ENCODE results near the gene ACAD9. TPM values are rescaled to one million over a fixed set of nuclear protein-coding genes. Genes with fewer than 3 reads are reported as not detected.
"Not testable (repeated sequence)": the region's sequence is repeated elsewhere in the genome, so short reads cannot be mapped to it uniquely, and the experiment has no call there.

The ACAD9 gene
- total and polyA plus RNA-seq, 3 experiments from 2014 or later, result 19.8 to 51.2 (median 50.5) TPM

DNA sequence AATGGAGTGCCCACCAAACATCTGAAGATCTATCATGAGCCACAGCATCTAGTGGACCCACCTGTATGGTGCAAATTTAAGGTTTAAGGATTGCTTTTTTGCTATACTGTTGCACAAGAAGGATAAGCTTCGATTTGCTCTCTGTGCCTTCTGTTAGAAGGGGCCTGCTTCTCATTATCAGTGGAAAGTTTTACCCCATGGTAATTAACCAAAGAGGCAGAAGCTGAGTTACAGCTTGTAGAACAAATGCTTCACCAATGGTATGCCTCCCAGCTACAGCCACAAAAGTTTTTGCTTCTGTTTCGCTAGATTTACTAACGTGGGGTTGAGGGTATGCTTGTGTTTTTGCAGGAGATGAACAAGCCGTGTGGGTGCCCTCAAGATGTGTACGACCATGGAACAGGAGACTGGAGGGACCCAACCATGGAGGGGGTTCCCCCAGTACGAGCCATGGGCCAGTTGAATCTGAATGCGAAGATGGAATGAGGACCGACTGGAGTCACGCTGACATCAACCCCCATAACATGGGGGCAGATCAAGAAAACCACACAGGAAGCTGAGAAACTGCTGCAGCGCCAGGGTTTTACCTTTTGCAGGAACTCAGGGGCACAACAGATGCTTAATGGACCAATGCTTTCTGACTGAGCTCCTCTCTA, 43.5 kb downstream of the ACAD9 start:
- peaks cover 24 to 35% (median 28%) of the 10 kb centered on the region in 3 donors for H3K4me1 Mint-ChIP-seq

DNA sequence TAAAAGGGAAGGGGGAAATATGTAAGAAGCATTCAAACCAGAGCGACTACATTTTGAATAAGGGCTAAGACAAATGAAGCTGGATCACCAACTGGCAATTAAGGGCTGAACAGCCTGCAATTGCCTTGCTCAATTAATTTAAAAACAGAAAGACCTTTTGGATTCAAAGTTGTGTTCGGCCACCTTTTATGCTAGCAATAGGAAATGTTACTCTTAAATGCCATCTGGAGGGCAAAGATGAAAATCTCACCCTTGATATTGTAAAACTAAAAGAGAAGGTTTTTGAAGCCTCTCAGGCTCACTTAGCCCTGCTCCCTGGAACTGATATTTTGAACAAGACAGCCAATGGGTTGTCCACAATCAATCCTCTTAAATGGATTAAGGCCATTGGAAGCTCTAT, 44.2 kb downstream of the ACAD9 start:
- Mint-ChIP-seq H3K27me3 (no peaks in the 10 kb centered on the region), H3K4me3 (peak overlapping the region; percentile 74 to 92 (median 84)), H3K4me1 (peaks cover 24 to 35% (median 28%) of the 10 kb centered on the region in 3 donors), H3K36me3 (peaks cover 3 to 11% (median 5%) of the 10 kb centered on the region in 3 donors), H3K27ac (peak overlapping the region; percentile 74 to 97 (median 90)), H3K9me3 (peaks cover 0 to 3% (median 0%) of the 10 kb centered on the region in 5 donors)
- Histone ChIP-seq H3K9me3 (ENCODE audit: low read length) (peaks cover 5% of the 10 kb centered on the region), H3K4me1 (ENCODE audit: insufficient read depth, low read length) (peaks cover 23% of the 10 kb centered on the region), H3K27ac (ENCODE audit: low read depth, low read length) (no peak overlapping the region), H3K36me3 (ENCODE audit: insufficient read depth, low read length) (no peaks in the 10 kb centered on the region), H3K4me3 (ENCODE audit: low read length) (peak overlapping the region; percentile 60), H3K27me3 (ENCODE audit: insufficient read depth, low read length, poor library complexity, severe bottlenecking) (no peaks in the 10 kb centered on the region)
- POLR2A ChIA-PET, result interaction anchor here (1.3 to 2.0 kb wide), 3 partner anchors 45 to 243 kb away, joined by 3 to 6 read pairs (median 5); no protein-coding TSS in a partner anchor
- CTCF ChIA-PET, result interaction anchor here (1.2 to 3.0 kb wide), 7 partner anchors 8 to 314 kb away, joined by 3 to 25 read pairs (median 4); partner anchors contain the start of gene ACAD9
- peak in 2 of 5 donors; percentile 20 to 35 for DNase-seq

More for the DNA sequence above, 43.5 kb downstream of the ACAD9 start:
- Histone ChIP-seq H3K36me3 (ENCODE audit: insufficient read depth, low read length) (no peaks in the 10 kb centered on the region), H3K4me3 (ENCODE audit: low read length) (peak overlapping the region; percentile 60), H3K27me3 (ENCODE audit: insufficient read depth, low read length, poor library complexity, severe bottlenecking) (no peaks in the 10 kb centered on the region), H3K9me3 (ENCODE audit: low read length) (peaks cover 5% of the 10 kb centered on the region), H3K27ac (ENCODE audit: low read depth, low read length) (no peak overlapping the region), H3K4me1 (ENCODE audit: insufficient read depth, low read length) (peaks cover 23% of the 10 kb centered on the region)
- H3K27me3 Mint-ChIP-seq, result no peaks in the 10 kb centered on the region
- ChIA-PET POLR2A (interaction anchor here (0.7 to 2.0 kb wide), 4 partner anchors 44 to 272 kb away, joined by 3 to 6 read pairs (median 4); partner anchors contain the start of gene RPN1), CTCF (interaction anchor here (1.2 to 3.0 kb wide), 7 partner anchors 8 to 314 kb away, joined by 3 to 25 read pairs (median 4); partner anchors contain the start of gene ACAD9)
- peak overlapping the region; percentile 74 to 92 (median 84) for H3K4me3 Mint-ChIP-seq
- peak; percentile 6 to 79 (median 50) for DNase-seq
- H3K9me3 Mint-ChIP-seq, result peaks cover 0 to 3% (median 0%) of the 10 kb centered on the region in 5 donors
- H3K27ac Mint-ChIP-seq, result peak overlapping the region; percentile 74 to 97 (median 90)
- peaks cover 4 to 14% (median 6%) of the 10 kb centered on the region in 3 donors for H3K36me3 Mint-ChIP-seq

DNA sequence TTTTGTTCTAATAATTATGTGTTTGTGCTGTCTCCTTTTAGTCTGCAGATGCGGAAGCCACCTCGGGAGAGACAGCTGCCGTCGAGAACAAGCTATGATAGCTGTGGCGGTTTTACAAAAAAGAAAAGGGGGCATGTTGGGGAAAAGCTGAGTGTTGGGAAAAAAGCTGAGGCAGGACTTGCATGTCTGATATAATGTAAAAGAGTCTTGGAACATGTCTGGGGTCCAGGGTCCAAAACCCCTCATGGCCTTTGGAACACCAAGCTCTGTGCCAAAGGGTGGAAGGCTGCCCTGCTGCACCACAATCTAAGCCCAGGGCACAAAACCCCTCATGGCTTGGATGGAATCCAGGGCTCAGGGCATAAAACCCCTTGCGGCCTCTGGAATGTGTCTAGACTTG, 44.6 kb downstream of the ACAD9 start:
- ChIA-PET CTCF (interaction anchor here (1.2 to 3.0 kb wide), 7 partner anchors 8 to 315 kb away, joined by 3 to 25 read pairs (median 4); partner anchors contain the start of gene ACAD9), POLR2A (interaction anchor here (2.0 kb wide), 1 partner anchor 45 kb away, joined by 6 read pairs; no protein-coding TSS in a partner anchor)
- Mint-ChIP-seq H3K4me3 (peak overlapping the region; percentile 74 to 92 (median 84)), H3K4me1 (peaks cover 24 to 35% (median 28%) of the 10 kb centered on the region in 3 donors), H3K27ac (peak overlapping the region; percentile 69 to 90 (median 78))
- H3K27me3 Mint-ChIP-seq; H3K36me3 Mint-ChIP-seq; H3K9me3 ChIP-seq (ENCODE audit: low read length); H3K36me3 ChIP-seq (ENCODE audit: insufficient read depth, low read length); H3K27me3 ChIP-seq (ENCODE audit: insufficient read depth, low read length, poor library complexity, severe bottlenecking); H3K27ac ChIP-seq (ENCODE audit: low read depth, low read length); H3K9me3 Mint-ChIP-seq; DNase-seq; H3K4me3 ChIP-seq (ENCODE audit: low read length): not testable (repeated sequence)
- peaks cover 23% of the 10 kb centered on the region for H3K4me1 ChIP-seq (ENCODE audit: insufficient read depth, low read length)

DNA sequence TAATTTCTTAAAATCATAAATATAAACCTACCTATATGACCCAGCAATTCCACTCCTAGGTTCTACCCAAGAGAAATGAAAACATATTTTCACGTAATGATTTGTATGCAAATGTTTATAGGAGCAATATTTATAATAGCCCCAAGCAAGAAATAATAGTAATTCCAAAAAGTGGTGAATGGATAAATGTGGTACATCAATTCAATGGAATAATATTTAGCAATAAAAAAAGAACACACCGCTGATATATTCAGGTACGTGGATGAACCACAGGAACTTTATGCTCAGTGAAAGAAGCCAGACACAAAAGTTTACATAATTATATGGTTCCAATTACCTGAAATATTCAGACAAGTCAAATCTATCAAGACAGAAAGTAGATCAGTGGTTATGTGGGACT, 49.9 kb downstream of the ACAD9 start:
- Histone ChIP-seq H3K36me3 (ENCODE audit: insufficient read depth, low read length) (no peaks in the 10 kb centered on the region), H3K27ac (ENCODE audit: low read depth, low read length) (no peak overlapping the region), H3K27me3 (ENCODE audit: insufficient read depth, low read length, poor library complexity, severe bottlenecking) (no peaks in the 10 kb centered on the region), H3K9me3 (ENCODE audit: low read length) (peaks cover 5% of the 10 kb centered on the region), H3K4me3 (ENCODE audit: low read length) (no peak overlapping the region), H3K4me1 (ENCODE audit: insufficient read depth, low read length) (peaks cover under 1% of the 10 kb centered on the region)
- ChIA-PET CTCF (no interaction called here), POLR2A (no interaction called here)
- H3K27ac Mint-ChIP-seq, result no peak overlapping the region
- peaks cover 0 to 6% of the 10 kb centered on the region in 2 donors for H3K27me3 Mint-ChIP-seq
- no peak for DNase-seq
- peaks cover 0 to 6% (median 2%) of the 10 kb centered on the region in 3 donors for H3K4me1 Mint-ChIP-seq
- H3K4me3 Mint-ChIP-seq, result no peak overlapping the region
- no peaks in the 10 kb centered on the region for H3K9me3 Mint-ChIP-seq
- H3K36me3 Mint-ChIP-seq, result no peaks in the 10 kb centered on the region

DNA sequence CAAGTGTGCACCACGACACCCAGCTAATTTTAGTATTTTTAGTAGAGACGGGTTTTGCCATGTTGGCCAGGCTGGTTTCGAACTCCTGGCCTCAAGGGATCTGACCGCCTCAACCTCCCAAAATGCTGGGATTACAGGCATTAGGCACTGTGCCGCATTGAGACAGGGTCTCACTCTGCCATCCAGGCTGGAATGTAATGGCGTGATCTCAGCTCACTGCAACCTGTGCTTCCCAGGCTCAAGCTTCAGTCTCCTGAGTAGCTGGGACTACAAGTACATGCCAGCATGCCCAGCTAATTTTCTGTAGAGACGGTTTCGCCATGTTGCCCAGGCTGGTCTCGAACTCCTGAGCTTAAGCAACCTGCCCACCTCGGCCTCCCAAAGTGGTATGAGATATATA, 51.6 kb downstream of the ACAD9 start:
- no peak overlapping the region for H3K27ac ChIP-seq (ENCODE audit: low read depth, low read length)
- H3K4me3 Mint-ChIP-seq, result no peak overlapping the region
- H3K9me3 ChIP-seq (ENCODE audit: low read length), result no peaks in the 10 kb centered on the region
- ChIA-PET POLR2A (no interaction called here), CTCF (interaction anchor here (1.7 kb wide), 1 partner anchor 7 kb away, joined by 6 read pairs; no protein-coding TSS in a partner anchor)
- H3K4me1 ChIP-seq (ENCODE audit: insufficient read depth, low read length), result no peaks in the 10 kb centered on the region
- no peaks in the 10 kb centered on the region for H3K4me1 Mint-ChIP-seq
- H3K36me3 Mint-ChIP-seq, result no peaks in the 10 kb centered on the region
- H3K9me3 Mint-ChIP-seq, result no peaks in the 10 kb centered on the region
- peaks cover 2 to 6% of the 10 kb centered on the region in 2 donors for H3K27me3 Mint-ChIP-seq
- no peak for DNase-seq
- H3K4me3 ChIP-seq (ENCODE audit: low read length), result no peak overlapping the region
- H3K36me3 ChIP-seq (ENCODE audit: insufficient read depth, low read length), result no peaks in the 10 kb centered on the region
- H3K27me3 ChIP-seq (ENCODE audit: insufficient read depth, low read length, poor library complexity, severe bottlenecking), result no peaks in the 10 kb centered on the region
- no peak overlapping the region for H3K27ac Mint-ChIP-seq

DNA sequence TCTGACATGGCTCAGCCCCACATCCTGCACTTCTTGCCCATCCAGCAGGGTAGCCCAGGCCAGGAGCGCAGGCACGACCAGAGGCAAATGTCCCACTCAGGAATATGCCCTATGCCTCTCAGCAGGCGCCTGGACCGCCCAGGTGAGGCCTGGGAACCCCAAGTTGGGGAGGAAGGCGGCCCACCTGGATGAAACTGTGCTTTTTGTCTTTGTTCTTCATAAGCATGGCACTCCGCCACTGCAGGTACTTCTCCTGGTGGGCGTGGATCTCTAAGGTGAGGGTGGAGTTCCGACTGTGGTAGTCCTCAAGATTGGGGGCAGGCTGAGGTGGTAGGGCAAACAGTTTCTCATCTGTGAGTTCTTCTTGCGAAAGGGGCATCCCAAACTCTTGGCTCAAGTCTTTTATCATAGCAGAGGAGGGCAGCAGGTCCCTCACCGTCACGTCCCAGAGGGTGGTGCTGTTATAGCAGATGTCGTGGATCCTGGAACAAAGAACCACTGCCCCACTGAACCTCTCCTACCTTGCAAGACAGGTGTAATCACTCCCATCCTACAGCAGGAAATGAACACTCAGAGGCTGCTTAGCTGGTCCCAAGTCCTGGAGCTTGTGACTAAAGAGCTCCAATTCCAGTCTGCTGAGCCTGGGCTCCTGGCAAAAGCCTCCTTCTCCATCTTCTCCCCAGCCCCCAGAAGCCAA, 53.2 kb downstream of the ACAD9 start:
- no peaks in the 10 kb centered on the region for H3K36me3 ChIP-seq (ENCODE audit: insufficient read depth, low read length)
- H3K27me3 ChIP-seq (ENCODE audit: insufficient read depth, low read length, poor library complexity, severe bottlenecking), result no peaks in the 10 kb centered on the region
- POLR2A ChIA-PET, result no interaction called here
- H3K9me3 Mint-ChIP-seq, result no peaks in the 10 kb centered on the region
- peak overlapping the region in 1 of 8 donors; percentile 52 for H3K27ac Mint-ChIP-seq
- H3K27me3 Mint-ChIP-seq, result peaks cover 6 to 7% of the 10 kb centered on the region in 2 donors
- no peaks in the 10 kb centered on the region for H3K4me1 ChIP-seq (ENCODE audit: insufficient read depth, low read length)
- H3K4me3 ChIP-seq (ENCODE audit: low read length), result no peak overlapping the region
- H3K4me1 Mint-ChIP-seq, result no peaks in the 10 kb centered on the region
- DNase-seq, result no peak
- no peak overlapping the region for H3K27ac ChIP-seq (ENCODE audit: low read depth, low read length)
- no peaks in the 10 kb centered on the region for H3K36me3 Mint-ChIP-seq
- H3K9me3 ChIP-seq (ENCODE audit: low read length), result no peaks in the 10 kb centered on the region
- no peak overlapping the region for H3K4me3 Mint-ChIP-seq
- CTCF ChIA-PET, result interaction anchor here (1.7 kb wide), 1 partner anchor 9 kb away, joined by 6 read pairs; no protein-coding TSS in a partner anchor

DNA sequence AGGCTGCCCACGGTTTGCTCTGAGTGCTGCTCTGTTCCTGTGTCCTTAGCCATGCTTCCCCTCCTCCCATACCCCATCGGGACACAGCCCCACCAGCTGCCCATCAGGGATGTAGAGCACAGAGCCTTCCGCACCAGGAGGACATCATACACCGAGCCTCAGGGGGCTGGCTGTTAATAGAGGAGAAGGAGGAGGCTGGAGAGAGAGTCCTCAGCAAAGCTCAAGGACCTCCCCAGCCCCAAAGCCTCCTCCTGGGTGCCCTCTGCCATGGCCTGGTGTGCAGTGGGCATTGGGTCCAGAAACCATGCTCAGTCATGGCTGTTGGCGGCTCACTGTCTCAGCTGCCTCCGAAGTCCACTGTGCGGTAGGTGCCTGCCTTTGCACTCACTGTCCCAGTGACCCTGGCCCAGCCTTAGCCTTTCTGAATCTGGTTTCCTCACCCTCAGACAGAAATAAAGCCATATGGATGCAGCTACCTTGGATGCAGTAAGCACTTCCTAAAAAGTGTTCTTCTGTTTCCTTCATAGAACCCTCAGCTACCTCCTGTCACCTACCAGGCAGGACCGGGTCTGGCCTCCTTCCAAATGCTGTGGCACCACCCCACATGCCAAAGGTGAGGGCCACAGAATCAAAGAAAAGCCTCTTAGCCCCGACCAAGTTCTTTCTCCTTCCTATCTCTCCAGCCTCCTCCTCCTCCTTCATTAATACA, 53.9 kb downstream of the ACAD9 start:
- no peak overlapping the region for H3K4me3 Mint-ChIP-seq
- peak overlapping the region in 1 of 8 donors; percentile 52 for H3K27ac Mint-ChIP-seq
- H3K4me1 Mint-ChIP-seq, result no peaks in the 10 kb centered on the region
- POLR2A ChIA-PET, result no interaction called here
- CTCF ChIA-PET, result no interaction called here
- Histone ChIP-seq H3K27ac (ENCODE audit: low read depth, low read length) (no peak overlapping the region), H3K4me3 (ENCODE audit: low read length) (no peak overlapping the region), H3K27me3 (ENCODE audit: insufficient read depth, low read length, poor library complexity, severe bottlenecking) (no peaks in the 10 kb centered on the region), H3K36me3 (ENCODE audit: insufficient read depth, low read length) (no peaks in the 10 kb centered on the region), H3K9me3 (ENCODE audit: low read length) (no peaks in the 10 kb centered on the region), H3K4me1 (ENCODE audit: insufficient read depth, low read length) (no peaks in the 10 kb centered on the region)
- peaks cover 6 to 7% of the 10 kb centered on the region in 2 donors for H3K27me3 Mint-ChIP-seq
- no peak for DNase-seq
- peaks cover 0 to 2% (median 0%) of the 10 kb centered on the region in 3 donors for H3K36me3 Mint-ChIP-seq
- H3K9me3 Mint-ChIP-seq, result no peaks in the 10 kb centered on the region
